Measurements from ENCODE around the gene CSNK1G1. TPM values are rescaled to one million over a fixed set of nuclear protein-coding genes. Genes with fewer than 3 reads are reported as not detected.

Gene CSNK1G1
- total RNA-seq, 4 donors from 2014 or later = 16.5 to 41.8 (median 33.3) TPM

DNA sequence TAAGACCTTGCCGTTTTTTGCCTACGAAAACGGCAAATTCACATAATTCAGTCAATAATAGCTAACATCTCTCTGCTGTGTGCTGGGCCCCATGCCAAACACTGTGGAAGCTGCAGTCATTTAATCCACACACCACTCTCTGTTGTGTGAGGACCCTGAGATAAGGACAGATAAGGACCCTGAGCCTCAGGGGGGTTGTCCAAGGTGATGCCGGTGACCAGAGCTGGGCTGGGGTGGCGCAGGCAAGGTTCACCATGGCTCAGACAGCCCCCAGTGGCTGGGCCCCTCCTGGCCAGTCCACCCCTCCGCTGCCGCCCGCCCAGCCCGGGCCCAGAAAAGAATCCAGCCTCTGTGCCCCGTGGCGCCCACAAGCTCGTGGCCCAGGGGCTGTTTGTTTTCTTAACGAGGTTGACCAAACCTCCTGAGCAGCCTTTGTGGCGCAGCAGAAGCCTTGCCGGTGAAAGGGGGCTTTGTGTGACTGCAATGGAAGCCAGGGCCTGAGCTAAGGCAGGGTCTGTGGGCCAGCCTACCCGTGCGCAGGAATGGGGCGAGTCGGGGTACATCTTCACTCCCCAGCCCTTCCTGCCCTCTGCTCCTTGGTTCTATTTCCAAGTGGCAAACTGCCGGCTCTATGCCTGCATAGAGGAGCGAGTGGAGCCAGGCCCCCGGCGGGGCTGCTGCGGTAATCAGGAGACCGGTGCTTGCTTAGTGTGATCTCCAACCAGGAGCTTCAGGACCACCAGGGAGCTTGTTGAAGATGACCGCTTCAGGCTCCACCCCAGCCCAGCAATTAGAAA, 208.9 kb downstream of the CSNK1G1 start:
- Histone ChIP-seq H3K27me3 (peaks cover 0 to 10% of the 10 kb centered on the region in 2 donors), H3K4me1 (peaks cover 0 to 7% of the 10 kb centered on the region in 2 donors), H3K27ac (no peak overlapping the region), H3K4me3 (no peak overlapping the region), H3K9me3 (no peaks in the 10 kb centered on the region), H3K36me3 (no peaks in the 10 kb centered on the region)
- intact Hi-C loops (cut with DNase I; ENCODE audit: low total_unique reads) = no loop called here
- no peak for DNase-seq
- TF ChIP-seq, protein P1, sequence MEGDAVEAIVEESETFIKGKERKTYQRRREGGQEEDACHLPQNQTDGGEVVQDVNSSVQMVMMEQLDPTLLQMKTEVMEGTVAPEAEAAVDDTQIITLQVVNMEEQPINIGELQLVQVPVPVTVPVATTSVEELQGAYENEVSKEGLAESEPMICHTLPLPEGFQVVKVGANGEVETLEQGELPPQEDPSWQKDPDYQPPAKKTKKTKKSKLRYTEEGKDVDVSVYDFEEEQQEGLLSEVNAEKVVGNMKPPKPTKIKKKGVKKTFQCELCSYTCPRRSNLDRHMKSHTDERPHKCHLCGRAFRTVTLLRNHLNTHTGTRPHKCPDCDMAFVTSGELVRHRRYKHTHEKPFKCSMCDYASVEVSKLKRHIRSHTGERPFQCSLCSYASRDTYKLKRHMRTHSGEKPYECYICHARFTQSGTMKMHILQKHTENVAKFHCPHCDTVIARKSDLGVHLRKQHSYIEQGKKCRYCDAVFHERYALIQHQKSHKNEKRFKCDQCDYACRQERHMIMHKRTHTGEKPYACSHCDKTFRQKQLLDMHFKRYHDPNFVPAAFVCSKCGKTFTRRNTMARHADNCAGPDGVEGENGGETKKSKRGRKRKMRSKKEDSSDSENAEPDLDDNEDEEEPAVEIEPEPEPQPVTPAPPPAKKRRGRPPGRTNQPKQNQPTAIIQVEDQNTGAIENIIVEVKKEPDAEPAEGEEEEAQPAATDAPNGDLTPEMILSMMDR (IDR thresholded peaks at IDR 0.05) = no peak
- TF ChIP-seq POLR2A (IDR thresholded peaks at IDR 0.05) = no peak

DNA sequence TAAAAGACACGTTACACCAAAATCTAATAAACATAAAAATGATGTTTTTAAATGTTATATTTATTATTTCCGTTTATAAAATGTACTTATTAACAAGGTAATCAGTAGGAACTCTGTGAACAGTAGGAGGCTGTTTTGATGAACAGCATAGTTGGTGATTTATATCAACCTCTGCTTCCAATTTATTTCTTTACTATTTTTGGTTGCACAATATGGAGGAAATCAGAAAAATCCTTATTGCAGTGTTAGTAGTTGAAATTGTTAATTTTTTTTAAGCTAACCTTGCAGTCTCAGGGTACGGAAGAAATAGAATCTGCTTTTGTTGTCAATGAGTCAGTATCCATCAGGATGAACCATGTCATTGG, 209.5 kb downstream of the CSNK1G1 start:
- Histone ChIP-seq H3K36me3 (no peaks in the 10 kb centered on the region), H3K4me1 (peaks cover 0 to 1% of the 10 kb centered on the region in 2 donors), H3K27me3 (peaks cover 0 to 5% of the 10 kb centered on the region in 2 donors), H3K4me3 (no peak overlapping the region), H3K27ac (no peak overlapping the region), H3K9me3 (no peaks in the 10 kb centered on the region)
- TF ChIP-seq, protein P1 (IDR thresholded peaks at IDR 0.05) = no peak
- no peak for TF ChIP-seq POLR2A (IDR thresholded peaks at IDR 0.05)
- intact Hi-C loops (cut with DNase I; ENCODE audit: low total_unique reads) = no loop called here
- DNase-seq = no peak

DNA sequence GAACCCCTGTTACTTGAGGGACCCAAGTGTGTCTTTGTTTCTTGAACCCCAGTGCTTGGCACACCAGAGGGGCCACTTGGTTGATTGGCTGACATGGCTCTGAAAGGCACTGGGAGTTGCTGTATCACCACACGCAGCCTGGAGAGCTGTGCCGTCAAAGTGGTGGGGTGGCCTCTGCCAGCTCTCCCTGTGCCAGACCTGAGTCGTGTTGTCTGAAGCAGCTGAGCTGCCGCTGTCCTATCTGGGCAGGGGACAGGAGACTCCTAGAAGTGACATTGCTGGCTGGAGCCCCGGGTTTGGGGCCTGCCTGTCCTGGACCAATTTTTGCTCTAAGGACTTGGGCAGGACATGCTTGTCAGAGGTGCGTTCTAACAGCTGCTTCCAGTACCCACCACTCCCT, 209.9 kb downstream of the CSNK1G1 start:
- Histone ChIP-seq H3K27ac (no peak overlapping the region), H3K9me3 (no peaks in the 10 kb centered on the region), H3K4me1 (no peaks in the 10 kb centered on the region), H3K36me3 (no peaks in the 10 kb centered on the region), H3K27me3 (peaks cover 0 to under 1% of the 10 kb centered on the region in 2 donors), H3K4me3 (no peak overlapping the region)
- no peak for DNase-seq
- intact Hi-C loops (cut with DNase I; ENCODE audit: low total_unique reads) = no loop called here
- TF ChIP-seq, protein P1 (IDR thresholded peaks at IDR 0.05) = no peak
- no peak for TF ChIP-seq POLR2A (IDR thresholded peaks at IDR 0.05)

DNA sequence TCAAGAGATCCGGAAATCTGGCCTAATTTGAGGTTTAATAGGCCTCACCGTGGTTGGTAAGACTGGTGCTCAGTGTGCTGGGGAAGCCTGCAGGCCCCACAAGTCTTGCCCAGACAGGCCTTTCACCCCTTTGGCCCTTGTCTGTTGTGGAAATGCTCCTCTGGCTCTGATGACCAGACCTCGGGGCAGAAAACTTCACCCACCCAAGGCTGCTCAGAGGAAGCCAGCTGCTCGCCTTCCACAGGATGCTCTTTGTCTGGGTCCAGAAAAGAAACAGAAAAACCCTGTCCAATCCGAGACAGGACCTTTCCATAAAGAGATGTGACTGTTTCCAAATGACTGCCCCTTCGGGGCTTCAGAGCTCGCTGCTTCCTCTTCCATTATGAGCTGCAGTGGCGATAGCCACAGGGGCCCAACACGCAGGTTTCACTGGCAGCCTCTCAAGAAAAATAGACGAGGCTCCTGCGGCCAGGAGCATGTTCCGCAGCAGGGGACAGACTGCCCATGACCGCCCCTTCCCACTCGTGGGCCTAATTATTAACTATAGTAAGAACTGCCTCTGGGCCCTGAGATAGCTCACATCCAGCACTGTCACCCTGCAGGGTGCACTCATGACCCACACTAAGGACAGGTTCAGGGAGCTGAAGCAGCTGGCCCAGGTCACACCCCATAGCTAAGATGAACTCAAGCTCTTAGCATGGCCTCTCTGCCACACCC, 211.2 kb downstream of the CSNK1G1 start:
- TF ChIP-seq, protein P1 (IDR thresholded peaks at IDR 0.05) = no peak
- TF ChIP-seq POLR2A (IDR thresholded peaks at IDR 0.05) = no peak
- Histone ChIP-seq H3K9me3 (no peaks in the 10 kb centered on the region), H3K36me3 (no peaks in the 10 kb centered on the region), H3K4me1 (no peaks in the 10 kb centered on the region), H3K27ac (no peak overlapping the region), H3K27me3 (no peaks in the 10 kb centered on the region), H3K4me3 (no peak overlapping the region)
- no peak for DNase-seq
- intact Hi-C loops (cut with DNase I; ENCODE audit: low total_unique reads) = no loop called here

DNA sequence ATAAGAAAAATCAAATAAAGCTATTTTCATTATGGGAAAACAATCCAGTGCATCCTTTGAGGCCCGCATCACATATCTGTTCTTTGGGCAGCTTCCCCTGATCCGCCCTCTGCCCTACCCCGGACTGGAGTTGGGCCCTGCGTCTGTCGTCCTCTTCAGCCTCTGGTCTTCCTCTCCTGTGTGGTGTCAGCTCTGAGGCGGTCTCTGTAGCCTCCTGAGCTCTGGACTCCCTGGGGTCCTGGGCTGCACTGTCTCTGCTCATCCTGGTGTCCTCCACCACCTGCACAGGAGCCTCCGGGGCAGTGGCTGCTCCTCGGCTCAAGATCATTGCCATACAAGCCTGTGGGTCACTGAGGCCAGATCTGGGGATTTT, 211.8 kb downstream of the CSNK1G1 start:
- no peaks in the 10 kb centered on the region for H3K36me3 ChIP-seq
- no peaks in the 10 kb centered on the region for H3K27me3 ChIP-seq
- H3K4me3 ChIP-seq = no peak overlapping the region
- H3K4me1 ChIP-seq = no peaks in the 10 kb centered on the region
- no peak for TF ChIP-seq POLR2A (IDR thresholded peaks at IDR 0.05)
- TF ChIP-seq, protein P1 (IDR thresholded peaks at IDR 0.05) = no peak
- intact Hi-C loops (cut with DNase I; ENCODE audit: low total_unique reads) = no loop called here
- H3K9me3 ChIP-seq = no peaks in the 10 kb centered on the region
- no peak overlapping the region for H3K27ac ChIP-seq
- DNase-seq = no peak

All from uterus (tissue), 4 donors.